HG03159 (cell line): ENCODE measurements around the gene PCBP3.
"Not testable (repeated sequence)": the region's sequence is repeated elsewhere in the genome, so short reads cannot be mapped to it uniquely, and the experiment has no call there.

ENCODE experiments used
- ATAC-seq: cut with Tn5 transposase; IDR thresholded peaks from one replicate; pipeline ENCODE4 v1.9.1; 2021; ENCODE audit warnings: mild to moderate bottlenecking, moderate library complexity; ENCODE audit not compliant: unreplicated experiment

The PCBP3 gene

DNA sequence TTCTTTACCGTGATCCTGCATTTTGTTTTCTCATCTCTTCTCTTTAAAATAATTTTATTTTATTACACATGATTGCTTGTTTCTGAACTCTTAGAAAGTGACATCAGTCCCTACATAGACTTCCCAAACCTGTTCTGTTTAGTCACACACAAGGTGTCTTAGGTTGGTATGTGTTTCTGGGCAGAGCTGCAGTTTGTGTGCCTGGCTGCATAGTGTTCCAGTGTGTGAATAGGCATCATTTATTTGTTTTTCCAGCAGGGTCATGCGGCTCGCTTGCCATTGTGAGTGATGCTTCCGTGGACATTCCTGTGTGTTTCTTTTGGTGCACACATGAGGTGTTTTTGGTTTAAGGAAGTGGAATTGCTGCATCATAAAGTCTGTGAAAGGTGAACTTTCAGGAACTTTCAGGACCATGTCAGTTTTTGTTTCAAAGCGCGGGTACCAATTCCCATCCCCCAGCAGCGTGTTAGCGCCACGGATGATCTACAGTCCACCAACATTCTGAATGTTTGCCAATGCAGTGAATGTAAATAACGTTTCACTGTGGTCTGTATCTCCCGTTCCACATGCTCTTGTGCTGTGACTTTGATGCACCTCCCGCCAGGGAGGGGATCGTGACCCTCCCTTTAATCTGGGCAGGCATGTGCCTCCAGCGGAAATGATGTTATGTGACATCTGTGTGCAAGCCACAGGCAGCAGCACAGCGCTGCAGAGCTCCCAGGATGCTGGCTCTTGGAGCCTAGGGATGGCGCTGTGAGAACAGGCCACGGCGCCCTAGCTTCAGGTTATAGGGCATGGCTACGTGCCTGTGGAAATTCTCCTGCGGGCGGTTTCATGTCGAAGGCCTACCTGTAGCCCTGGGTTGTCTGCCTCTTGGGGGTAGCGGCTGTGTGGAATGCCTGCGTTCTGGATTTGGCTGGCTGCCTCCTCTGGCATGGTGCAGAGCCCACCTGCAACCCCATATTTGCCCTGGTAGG is 193.5 kb downstream of the PCBP3 start:
- ATAC-seq, result no peak

DNA sequence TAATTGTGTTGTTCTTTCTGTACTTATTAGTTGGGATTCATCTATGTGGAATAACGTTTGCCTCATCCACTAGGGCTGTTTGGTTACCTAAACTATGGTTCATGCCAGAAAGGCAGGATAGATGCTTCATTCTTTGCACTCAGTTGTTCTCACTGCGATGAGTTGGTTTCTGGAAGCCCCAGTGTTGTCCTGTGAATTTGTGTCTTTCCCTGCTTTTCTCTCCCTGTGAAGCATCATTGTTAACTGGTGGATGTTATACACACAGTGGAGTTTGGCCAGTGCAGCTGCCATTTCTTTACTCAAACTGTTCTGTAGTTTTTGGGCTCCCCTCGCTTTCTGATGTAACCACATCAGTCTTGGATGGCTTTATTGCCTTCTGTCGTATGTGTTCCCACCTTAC is 194.4 kb downstream of the PCBP3 start:
- no peak for ATAC-seq

DNA sequence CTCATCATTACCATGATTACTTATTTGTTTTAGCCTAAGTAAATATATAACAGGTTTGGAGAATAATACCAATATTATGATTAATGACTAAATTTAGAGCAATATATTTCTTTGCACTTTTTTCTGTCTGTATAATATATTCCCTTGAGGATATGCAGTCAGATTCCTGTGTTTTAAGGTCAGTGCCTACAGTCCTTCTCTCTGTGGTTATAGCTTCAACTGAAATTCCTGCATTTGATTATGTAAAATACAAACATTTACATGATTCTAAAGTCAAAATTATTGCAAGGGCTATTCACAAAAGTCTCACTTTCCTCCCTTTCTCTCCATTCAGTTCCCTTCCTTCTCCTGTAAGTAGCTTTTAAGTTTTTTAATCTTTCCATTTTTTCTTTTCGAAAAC is 195.1 kb downstream of the PCBP3 start:
- ATAC-seq, result no peak

DNA sequence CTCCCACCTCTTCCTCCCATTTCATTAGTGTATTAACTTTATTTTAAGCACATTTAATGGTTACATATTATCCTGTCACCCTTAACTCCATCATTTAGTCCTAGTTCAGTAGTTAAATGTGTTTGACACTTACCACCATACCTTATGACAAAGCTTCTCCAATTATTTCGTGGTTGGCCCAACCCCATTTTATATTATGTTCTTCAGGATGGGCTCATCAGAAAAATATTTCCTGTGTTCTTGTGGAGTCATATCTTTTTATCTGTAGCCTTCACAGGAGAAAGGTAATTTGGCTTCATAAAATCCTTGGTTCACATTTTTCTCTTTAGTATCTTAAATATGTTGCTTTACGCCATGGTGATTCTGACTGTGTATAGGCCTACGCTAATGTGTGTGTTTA is 195.7 kb downstream of the PCBP3 start:
- ATAC-seq, result no peak

DNA sequence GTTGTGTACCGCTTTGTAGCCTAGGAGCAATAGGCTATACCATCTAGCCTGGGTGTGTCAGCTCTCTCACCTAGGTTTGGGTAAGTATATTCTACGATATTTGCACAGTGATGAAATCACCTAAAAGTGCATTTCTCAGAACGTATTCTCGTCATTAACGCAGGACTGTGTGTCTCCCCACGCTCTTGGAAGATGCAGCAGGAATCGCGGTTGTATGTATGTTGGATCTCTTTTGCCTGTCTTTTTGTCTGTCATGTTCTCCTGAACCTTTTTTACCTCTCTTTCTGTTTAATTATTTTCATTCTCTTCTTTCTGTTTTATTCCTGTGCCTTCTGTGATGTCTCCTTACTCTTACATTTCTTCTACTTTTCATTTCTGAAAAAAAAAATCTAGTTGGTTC is 197.5 kb downstream of the PCBP3 start:
- no peak for ATAC-seq

DNA sequence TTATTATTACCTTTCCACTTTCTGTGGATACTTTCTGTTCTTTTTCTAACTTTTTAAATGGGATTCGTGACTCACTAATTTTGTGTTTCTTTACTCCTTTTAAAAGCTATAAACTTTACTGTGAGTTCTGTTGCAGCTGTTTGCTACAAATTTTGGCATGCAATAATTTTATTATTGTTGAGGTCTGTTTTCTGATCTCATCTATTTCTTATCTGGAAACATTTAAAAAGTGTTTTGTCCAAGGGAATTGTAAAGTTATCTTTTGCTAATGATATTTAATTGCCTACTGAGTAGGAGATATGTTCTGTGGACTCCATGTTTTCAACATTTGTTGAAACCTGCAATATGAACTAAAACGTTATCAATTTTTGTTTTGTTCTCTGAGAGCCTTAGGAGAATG is 199.9 kb downstream of the PCBP3 start:
- ATAC-seq, result no peak

DNA sequence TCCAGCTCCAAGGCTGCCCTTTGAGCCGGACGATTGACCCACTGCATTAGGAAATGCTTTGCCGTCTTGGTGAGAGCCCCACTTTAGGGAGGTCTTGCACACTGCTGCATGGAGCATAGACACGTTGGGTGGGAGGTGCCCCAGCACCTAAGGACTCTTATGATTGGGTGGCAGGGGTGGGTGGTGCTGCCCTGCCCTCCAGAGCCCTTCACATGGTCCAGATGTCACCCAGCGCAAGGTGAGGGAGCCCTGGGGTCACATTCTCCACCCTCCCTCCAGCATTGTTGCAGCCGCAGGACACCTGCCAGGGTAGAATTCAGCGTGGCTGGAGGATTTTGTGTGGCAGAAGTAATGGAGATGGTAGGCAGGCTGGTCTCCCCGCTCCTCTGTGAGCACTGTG is 200.7 kb downstream of the PCBP3 start:
- no peak for ATAC-seq

DNA sequence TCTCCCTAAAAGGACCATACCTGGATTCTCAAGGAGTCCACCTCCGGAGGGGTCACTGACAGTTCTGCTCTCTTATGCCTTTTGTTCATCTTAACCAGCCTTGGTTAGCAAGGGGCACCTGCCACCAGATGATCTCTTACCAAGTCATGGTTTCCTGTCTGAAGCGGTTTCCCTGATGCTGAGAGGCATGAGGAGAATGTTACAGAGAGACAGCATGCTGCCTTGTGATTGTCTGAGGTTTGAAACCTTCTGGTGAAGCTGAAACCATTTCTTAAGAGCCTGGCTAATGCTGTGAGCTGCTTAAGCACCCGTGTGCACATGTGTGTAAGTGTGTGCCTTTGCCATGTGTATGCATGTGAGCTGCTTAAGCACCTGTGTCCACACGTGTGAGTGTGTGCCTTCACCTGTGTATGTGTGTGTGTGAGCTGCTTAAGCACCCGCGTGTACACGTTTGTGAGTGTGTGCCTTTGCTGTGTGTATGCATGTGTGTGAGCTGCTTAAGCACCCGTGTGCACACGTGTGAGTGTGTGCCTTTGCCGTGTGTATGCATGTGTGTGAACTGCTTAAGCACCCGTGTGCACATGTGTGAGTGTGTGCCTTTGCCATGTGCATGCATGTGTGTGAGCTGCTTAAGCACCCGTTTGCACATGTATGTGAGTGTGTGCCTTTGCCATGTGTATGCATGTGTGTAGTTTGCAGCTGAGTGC is 201.7 kb downstream of the PCBP3 start:
- no peak for ATAC-seq

DNA sequence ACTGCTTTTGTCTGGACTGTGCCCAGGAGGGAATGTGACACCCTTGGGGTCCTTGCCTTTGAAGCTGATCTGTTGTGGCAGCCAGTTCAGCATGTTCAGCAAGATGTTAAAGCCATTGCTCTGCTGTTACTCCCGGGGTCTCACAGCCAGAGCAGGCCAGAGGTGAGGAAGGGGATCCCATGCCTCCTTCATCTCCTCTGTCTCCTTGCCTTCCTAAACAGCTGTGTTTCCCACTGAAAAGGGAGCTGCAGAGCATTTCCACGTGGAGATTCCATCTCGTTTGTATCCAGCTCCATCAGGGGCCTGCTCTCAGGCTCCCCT is 202.2 kb downstream of the PCBP3 start:
- no peak for ATAC-seq

DNA sequence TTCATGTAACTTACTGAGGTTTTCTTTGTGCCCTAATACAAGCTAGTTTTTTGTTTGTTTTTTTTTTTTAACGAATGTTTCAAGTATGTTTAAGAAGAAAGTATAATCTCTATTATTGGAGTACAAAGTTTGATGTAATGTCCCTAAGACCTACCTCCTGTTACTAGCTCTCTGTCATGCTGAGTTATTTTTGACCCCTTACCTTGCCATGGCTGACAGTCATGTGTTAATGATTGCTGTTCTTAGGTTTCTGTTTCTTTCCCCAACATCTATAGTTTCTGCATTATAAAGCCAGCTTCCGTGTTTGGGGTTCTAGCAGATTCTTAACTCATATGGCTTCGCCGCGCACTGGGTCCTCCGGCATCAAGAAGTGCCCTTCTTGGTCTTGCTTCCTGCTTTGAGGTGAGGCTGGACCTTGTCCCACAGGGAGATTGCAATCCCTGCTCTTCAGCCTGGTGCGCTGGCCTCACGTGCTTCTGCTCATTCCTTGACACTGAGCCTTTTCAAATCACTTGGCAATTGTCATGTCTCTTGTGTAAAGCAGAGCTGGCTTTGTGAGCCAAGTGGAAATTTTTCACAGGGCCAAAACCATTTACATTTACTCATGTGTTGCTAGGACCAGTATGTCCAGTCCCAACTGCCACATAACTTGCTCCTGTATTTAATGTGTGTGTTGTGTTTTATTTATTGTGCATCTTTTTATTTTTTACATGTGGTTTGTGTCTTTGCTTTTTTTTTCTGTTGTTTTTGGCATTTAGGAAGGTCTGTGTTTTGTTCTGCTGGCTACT is 203.0 kb downstream of the PCBP3 start:
- ATAC-seq, result no peak

DNA sequence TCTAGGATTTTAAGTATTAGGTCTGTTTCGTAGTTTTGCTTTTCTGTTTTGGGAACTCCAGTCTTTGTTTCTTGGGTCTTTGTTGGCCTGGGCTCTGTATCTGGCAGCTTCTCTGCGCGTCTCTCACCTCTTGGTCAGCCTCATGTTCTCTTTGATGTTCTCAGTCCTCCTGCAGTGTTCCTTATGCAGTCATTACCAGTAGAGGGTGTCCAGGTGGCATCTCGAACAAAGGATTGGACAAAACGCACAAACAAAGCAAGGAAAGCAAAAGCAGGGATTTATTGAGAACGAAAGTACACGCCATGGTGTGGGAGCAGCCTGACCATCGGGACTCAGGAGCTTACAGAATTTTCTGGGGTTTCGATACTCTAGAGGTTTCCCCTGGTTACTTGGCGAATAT is 204.3 kb downstream of the PCBP3 start:
- ATAC-seq, result no peak

DNA sequence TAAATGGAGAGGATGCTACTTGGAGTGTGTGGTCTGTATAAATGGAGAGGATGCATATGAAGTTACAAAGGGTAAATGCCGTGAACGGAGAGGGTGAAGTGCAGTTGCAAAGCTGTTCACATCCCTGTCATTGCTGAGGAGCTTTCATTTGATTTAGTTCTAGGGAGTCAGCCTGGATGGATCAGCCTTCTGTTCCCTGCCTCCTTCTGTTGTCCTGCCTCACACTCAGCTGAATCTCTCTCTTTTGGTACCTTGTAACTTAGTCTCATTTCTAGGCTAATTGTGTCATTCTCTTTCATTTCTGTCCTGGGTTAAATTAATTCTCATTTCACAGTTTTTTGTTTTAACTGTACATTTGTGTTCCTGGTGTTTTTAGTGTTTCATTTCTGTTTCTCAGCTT is 204.8 kb downstream of the PCBP3 start:
- no peak for ATAC-seq

DNA sequence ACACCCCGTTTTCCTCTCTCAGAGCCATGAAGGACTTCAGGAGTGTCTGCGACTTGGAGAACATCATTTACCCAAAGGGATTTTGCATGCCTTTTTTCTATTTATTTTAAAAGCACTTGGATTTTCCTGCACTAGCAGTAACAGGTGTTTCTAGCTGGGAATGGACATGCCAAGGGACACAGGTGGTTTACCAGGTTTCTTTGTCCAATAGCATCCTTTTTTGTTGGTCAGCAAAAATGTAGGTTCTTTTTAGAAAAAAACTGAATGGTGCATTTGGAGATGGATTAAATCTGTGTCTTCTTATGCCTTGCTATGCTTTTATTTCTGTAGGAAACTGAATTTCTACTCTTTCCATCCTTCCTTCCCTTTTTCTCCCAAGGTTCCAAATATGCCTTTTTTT is 205.3 kb downstream of the PCBP3 start:
- ATAC-seq, result no peak

DNA sequence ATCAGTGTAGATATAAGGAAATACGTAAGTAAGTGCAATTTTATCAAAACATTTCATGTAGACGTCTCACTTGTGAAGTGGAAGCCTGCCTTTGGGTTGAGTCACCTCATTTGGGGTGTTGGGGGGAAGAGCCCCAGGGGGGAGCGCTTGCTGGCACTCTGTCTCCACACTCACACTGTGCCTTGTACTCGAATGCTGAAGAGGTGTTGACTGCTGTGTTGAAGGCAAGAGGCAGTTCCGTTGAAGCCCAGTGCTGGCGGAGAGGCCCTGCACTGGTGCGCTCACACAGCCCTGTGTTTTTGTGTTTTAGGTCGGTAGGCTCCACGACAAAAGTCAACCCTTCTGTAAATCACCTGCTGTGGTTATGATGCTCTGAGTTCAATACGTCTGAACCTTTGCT is 206.1 kb downstream of the PCBP3 start:
- no peak for ATAC-seq

DNA sequence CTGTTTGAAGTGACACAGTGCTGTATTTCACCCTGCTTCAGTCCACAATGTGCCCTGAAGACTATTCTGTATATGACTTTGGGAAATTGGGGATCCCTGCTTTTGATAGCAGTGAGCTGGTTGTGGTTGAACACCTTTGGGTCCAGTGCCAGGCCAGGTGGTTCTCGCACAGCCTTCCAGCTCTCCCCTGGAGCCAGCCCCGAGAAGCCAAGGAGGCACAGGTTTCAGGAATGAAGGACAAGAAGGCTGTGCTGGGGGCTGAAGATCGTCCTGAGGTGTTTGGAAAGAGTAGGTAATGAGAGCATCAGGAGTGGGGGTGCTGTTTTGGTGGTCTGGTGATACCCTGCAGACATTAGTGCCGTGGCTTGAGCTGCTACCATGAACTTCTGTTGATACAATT is 206.7 kb downstream of the PCBP3 start:
- no peak for ATAC-seq

DNA sequence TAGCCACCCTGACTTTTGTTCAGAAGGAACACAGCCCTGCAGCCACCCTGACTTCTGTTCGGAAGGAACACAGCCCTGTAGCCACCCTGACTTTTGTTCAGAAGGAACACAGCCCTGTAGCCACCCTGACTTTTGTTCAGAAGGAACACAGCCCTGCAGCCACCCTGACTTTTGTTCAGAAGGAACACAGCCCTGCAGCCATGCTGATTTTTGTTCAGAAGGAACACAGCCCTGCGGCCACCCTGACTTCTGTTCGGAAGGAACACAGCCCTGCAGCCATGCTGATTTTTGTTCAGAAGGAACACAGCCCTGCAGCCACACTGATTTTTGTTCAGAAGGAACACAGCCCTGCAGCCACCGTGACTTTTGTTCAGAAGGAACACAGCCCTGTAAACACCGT is 208.9 kb downstream of the PCBP3 start:
- ATAC-seq, result not testable (repeated sequence)

DNA sequence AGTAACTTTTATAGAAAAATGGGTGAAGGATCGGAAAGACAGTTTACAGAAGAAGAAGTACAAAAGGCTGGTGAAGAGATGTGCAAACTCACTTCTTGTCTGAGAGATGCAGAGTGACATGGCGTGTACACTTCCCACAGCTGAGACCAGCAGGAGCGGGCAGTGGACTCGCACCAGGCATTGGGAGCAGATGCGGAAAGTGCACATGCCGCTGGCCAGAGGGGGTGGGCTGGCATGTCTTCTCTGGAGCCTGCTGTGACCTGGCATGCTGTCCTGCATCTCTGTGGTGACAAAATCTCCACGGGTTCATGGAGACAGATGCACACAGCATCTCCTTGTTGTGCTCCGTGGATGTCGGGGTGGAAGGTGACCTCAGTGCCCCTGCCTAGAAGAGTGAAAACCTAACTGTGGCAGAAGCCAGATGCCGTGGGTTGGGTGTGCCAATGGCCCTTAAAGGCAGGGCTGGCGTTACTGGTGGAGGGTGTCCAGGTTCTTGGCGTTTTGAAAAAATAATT is 209.4 kb downstream of the PCBP3 start:
- no peak for ATAC-seq

DNA sequence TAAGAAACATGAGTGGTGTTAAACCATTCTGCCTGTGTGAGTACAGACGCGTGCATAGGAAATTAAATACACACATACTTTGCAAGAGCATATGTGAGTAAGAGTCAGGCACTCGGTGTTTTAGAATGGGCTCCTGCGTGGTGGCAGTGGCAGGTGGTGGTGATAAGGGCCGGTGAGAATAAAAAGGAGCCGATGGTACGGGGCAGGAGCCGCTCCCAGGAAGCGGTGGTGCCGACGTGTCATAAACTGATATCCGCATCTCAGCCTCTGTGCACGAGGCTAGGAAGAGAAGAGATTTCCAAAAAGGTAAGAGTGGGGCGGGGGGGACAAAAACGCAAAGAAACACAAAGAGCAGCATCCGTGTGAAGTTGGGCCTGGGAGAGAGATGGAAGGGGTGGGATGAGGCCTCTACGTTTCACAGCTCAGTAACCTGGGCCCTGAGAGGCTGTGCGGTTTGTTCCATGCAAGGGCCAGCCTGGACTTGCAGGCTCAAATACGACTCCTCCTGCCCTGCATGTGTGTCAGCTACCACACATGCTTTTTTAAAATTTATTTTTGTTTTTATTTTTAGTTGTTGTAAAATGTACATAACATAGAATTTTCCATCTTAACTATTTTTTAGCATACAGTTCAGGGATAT is 210.3 kb downstream of the PCBP3 start:
- no peak for ATAC-seq

DNA sequence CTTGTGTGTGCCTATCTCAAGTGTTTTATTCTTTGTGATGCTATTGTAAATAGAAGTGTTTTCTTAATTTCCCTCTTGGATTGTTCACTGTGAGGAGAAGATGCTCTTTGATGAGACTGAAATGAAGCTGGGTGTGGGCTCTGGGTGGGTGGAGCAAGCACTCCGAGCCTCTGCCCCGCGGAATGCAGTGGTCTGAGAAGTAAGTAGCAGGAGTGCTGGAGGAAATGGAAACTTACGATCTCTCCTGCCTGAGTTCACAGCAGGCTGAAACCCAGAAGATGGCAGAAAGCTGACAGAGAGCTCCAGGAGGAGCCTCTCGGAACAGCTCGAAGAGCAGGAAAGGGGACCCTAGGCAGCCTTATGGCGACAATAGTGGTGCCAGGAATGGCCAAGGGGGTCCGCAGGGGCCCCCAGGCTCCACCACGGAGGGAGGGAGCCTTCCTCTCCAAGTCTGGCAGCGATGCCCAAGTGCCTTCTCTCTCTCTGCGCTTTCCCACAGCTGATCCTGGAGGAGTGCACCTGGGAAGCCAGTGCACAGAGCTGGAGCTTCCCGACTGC is 211.2 kb downstream of the PCBP3 start:
- no peak for ATAC-seq

DNA sequence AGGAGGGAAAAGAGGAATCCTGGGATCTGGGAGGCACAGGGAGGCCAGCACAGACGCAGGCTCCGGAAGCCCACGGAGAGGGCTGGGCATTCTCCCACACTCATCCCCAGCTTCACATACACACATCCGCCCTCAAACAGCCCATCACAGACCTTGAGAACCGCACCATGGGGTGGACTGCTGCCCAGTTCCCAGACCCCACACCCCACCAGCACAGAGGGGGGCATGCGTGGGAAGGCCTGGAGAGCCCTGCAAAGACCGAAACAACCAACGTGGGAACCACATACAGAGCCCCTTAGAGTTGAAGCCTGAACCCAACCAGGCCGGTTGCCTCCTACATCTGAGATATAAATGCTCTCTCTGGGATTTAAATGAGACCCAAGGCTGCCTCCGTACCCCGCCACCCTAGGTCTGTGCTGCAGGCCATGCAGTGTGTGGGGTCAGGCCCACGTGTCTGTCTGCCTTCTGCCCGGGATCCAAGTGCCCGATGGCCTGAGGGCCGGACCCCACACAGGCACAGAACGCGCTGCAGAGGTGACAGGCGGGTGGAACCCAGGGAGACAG is 211.8 kb downstream of the PCBP3 start:
- ATAC-seq, result no peak
